ENCODE data around the gene DTX1.
A peak's percentile ranks its signal among the peaks of the same experiment; 100 is the strongest.

The DTX1 gene

GRCh38 chr12:113142173-113142885 lies 85.8 kb downstream of the DTX1 start:
- DNase-seq: peak; percentile 20 to 52

- no peak for DNase-seq
These were observed 86.4 kb downstream of the DTX1 start for GRCh38 chr12:113142886-113143332.

- DNase-seq: no peak
These were observed 87.4 kb downstream of the DTX1 start for GRCh38 chr12:113143959-113144358.

- DNase-seq: no peak
These were observed 88.3 kb downstream of the DTX1 start for GRCh38 chr12:113144806-113145205.

- DNase-seq: no peak
These were observed 89.4 kb downstream of the DTX1 start for GRCh38 chr12:113145720-113146551.

GRCh38 chr12:113146999-113147398 lies 90.5 kb downstream of the DTX1 start:
- no peak for DNase-seq
